Activated effector memory CD4-positive, alpha-beta T cell treated with Interleukin-2 at 50 U/mL for 16 hours (primary cell): ENCODE results near the gene TGFBR3L.

Experiments
- DNase-seq: peaks from one replicate; pipeline ENCODE4 v3.0.0-alpha.2; 2020

TGFBR3L gene

DNA sequence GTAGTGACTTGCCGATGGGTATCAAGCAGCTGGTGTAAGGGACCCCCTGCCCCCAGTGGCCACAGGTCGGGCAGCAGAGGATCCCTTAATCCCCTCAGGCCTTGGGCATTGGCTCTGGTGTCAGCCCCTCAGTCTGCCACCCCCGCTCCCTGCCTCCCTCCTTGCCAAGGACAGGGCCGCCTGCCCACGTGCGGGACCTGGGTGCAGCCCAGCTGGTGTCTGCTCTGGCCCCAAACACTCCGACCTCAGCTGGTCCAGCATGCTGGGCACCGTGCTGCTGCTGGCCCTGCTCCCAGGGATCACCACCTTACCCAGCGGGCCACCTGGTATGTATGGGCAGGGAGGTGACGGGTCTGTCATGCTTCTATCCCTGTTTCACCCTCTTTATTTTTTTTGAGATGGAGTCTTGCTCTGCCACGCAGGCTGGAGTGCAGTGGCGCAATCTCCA, at the start of gene TGFBR3L:
TGFBR3L (plus strand) TSS at position 233 of the 448 bp plus-strand sequence.
- DNase-seq = no peak

DNA sequence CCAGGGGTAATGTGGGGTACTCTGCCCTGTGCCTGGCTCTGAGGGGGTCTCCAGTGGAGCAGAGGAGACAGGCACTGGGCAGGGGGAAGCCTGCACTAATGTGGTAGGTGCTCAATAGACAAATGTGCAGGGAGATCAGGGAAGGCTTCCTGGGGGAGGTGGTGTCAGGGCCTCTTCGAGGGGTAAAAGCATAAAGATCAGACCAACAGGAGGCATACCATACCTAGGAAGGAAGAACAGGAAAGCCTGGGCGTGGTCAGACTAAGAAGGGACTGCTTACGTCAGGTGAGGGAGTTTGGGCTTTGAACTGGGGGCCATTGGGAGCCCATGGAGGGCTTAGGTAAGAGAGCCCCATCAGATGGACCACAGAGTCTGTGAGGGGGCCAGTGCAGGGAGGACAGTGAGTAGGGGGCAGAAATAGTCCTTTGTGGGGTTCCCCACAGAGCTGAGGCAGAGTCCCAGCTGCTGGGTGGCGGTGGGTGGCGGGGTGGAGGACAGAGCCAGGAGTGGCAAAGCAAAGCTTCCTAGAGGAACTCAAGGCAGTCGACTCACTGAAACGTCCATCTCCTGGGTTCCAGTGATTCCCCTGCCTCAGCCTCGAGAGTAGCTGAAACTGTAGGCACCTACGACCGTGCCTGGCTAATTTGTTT, 49.2 kb upstream of the TGFBR3L start:
- no peak for DNase-seq

DNA sequence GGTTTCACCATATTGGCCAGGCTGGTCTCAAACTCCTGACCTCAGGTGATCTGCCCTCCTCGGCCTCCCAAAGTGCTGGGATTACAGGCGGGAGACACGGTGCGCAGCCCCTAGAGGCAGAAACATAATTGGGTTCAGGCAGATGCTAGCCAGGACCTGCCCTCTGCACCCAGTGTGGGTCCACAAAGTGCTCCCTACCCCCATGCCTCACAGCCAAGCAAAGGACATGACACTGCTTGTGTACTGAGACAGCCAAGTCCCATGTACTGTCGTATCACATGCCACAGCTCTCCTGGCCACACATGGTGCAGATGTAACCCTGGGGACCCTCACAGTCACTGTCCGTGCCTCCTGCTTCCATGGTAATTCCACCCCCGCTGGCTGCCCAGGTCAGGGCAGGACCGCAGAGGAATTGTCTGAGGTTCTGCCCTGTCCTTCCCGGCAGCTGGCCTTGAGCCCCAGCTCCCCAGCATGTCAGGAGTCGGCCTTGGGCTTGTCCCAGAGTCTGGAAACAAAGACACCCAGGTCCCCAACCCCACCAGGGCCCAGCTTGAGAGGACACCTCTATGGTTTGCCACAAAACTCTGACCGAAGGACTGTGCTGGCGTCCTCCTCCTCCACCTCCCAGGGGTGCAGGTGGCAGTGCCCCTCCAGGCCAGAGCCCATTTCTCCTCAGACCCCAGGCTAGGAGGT, 48.1 kb upstream of the TGFBR3L start:
- DNase-seq = no peak

GRCh38 chr19:7867092-7867844, 47.4 kb upstream of the TGFBR3L start:
- no peak for DNase-seq

- no peak for DNase-seq
Observed at GRCh38 chr19:7868326-7868670, 46.3 kb upstream of the TGFBR3L start.

DNA sequence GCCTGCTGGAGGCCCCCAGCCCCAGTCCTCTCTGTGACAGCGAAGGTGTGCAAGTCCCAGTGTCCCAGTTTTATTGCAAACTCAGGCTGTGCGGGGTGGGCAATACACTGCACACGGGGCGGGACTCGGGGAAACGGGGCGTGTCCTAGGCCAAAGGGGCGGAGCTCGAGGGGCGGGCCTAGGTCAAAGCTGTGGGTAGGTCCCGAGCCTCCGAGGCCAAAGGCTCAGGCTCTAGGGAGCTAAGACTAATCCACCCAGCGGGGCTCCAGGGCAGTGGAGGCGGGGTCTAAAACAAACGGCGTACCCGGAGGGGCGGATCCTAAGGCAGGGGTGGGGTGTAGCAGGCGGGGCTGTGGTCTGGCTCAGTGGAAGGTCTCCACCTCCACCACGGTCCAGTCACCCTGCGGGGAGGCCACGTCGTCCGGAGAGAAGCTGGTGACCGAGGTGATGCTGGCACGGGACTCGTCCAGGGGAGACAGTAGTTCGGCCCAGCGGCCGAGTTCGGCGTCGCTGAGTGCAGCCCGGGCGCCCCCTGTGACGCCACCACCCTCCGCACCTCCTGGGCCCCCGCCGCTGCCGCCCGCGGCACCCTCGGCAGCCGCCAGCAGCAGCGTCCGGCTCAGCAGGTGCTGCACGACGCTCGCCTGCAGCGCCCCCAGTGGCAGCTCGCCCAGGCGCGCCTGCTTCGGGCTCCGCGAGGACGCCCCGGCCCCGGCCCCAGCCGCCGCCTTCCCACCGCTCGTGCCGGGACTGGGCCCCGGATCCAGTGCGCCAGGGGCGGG, 45.8 kb upstream of the TGFBR3L start:
- DNase-seq = peak; percentile 80

DNA sequence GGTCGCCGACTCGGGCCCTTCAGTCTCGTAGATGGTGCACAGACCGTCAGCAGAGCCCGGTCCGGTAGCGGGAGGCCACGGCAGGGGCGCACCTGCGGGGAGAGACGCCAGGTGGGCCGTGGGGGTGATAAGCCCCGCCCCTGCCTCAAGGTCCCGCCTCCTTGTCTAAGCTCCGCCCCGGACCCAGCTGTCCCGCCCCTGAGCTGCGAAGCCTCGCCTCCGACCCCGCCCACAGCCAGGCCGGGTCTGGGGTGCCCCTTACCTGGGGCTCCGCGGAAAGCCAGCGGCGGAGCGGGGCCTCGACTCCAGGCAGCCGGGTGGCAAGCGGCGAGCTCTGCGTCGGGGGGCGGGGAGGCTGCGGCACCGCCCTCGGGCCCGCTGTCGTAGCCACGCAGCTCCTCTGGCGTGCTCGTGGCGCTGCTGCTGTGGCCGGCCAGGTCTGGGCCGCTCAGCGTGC, 45.1 kb upstream of the TGFBR3L start:
- DNase-seq = peak; percentile 76

GRCh38 chr19:7869910-7870511, 44.6 kb upstream of the TGFBR3L start:
- peak; percentile 33 for DNase-seq

GRCh38 chr19:7870571-7871436, 43.8 kb upstream of the TGFBR3L start:
- no peak for DNase-seq

- DNase-seq = peak; percentile 53
Observed at GRCh38 chr19:7871437-7872305, 43.0 kb upstream of the TGFBR3L start.

GRCh38 chr19:7872306-7873204, 42.1 kb upstream of the TGFBR3L start:
- DNase-seq = no peak

DNA sequence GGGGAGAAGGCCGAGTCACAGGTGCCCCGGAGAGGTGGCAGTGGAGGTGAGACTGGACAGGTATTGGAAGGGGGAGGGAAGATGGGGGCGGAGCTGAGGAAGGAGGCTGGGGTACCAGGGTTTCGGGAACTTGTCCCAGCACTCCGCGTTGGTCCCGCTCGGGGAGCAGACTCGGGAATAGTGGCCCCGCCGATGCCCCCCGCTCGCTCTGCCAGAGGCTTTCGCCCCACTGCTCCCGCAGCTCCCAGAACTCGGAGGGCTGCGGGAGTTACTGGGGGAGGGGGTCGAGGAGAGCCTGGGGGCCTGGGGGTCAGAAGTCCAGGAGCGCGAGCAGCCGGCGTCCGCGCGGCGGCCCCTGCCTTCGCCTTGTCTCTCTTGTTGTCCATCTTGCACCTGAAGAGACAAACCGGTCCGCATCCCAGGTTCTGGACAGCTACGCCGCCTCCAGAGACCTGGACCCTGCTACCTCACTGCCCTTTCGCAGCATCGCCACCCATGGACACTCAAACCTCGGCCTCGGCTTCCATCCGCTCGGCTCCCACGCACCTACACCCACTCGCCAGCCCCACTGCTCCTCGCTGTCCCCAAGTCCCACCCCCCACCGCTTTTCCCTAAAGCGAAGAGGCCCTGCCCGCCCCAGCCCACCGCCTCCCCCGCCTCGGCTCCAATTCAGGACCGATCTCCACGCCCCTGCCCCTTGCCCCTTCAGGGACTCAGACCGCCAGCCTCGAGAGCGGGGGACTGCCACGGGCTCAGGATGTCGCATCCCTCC, 41.1 kb upstream of the TGFBR3L start:
- DNase-seq = no peak

DNA sequence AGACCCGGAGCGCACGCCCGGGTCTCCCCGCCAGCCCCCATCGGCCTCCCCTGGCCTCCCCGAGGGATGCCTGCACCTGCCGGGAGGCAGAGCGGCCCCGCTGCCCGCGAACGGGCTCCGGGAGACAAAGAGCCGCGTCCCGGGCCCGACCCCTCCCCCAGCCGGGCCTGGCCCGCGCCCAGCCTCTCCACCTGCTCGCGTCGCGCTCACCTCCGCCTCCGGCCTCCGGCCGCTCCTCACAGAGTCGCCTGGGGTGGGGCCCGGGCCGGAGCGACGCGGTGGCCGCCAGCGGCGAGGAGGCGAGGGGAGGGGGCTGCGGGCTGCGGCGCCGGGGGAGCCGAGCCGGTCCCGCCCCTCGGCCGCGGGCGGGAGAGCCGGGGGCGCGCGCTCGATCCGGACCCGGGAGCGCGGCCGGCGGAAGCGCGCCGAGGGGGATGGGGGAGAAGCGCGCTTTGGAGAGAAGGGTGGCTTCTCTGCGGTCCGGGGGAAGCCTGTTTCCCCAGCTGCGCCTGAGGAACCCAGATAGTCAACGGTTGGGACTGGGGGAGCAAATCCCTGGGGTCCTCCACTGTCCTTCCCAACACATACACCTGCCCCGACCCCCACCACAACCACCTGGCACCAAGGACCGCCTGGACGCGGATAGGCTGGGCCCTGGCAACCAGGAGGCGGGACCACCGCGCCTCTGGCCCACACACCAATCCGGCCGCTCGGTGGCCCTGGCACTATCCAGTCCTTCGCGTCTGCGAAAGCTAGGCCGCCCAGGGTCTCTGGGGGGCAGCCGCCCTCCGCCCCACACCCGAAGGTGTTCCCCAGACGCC, 40.3 kb upstream of the TGFBR3L start, which contains the start of gene PRR36:
PRR36 (minus strand) TSS at position 315 of the 821 bp plus-strand sequence. CDS start 701 bp downstream, outside the sequence.
- no peak for DNase-seq

DNA sequence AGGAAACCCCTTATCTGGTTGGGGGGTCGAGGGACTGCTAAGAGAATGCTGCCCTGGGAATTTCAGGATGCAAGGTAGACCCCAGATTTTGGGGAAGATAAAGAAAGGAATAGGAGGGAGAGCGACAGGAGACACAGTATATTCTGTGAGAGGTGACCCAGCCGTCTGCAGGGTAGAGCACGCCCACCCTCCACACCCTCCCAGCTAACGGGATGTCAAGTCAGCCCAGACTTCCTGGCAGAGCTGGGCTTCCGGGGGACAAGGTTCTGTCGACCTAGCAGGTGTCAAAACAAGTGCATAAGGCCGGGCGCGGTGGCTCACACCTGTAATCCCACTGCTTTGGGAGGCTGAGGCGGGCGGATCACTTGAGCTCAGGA, 39.7 kb upstream of the TGFBR3L start:
- DNase-seq = no peak

DNA sequence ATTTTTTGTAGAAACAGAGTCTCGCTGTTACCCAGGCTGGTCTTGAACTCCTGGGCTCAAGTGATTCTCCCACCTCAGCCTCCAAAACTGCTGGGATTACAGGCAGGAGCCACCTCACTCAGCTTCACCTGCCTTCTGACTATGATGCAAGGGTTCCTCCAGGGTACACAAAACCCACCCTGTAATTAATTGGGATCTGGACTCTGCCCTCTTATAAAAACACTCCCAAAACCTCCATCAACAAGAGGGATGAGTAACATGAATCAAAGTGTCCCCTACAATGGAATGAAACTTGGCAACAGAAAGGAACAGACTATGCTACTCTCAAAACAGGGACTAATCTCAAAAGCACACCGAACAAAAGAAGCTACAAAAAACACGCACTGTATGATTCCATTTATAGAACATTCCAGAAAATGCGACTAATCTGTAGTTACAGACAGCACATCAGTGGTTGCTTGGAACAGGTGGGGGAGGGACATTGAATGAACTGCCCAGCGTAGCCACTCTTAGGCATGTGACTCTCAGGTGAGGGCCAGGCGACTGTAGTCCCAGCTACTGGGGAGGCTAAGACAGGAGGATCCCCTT, 37.3 kb upstream of the TGFBR3L start:
- DNase-seq = no peak

GRCh38 chr19:7879111-7879807, 35.4 kb upstream of the TGFBR3L start:
- DNase-seq = no peak

DNA sequence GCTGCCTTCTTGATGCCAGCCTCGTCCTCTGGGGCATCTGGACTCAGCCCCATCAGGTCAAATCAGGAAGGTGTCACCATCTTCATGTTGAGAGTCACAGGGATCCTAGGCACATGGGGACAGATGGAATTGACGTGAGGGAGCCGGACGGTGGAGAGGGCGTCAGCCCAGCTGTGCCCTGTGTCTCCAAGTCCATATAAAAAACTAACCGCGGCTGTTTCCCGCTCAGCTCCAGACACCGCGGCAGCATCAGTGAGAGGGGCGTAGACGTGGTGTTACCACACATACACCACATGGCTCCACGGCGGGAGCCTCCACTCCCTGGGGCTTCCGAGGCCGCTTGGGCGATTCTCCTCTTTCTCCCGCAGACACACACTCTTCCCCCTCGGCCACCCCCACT, 34.8 kb upstream of the TGFBR3L start:
- no peak for DNase-seq
